NT2/D1 (cell line): ENCODE measurements around the gene FAM216A.

ENCODE experiments used
- SUZ12 ChIP-seq: IDR thresholded peaks from 2 replicates; pipeline ENCODE4 v1.6.1; 2011; ENCODE audit not compliant: insufficient read length, insufficient read depth; ENCODE audit errors: extremely low read depth
- YY1 ChIP-seq: IDR thresholded peaks from 2 replicates; pipeline ENCODE4 v1.6.1; 2011; ENCODE audit not compliant: insufficient read length, insufficient read depth
- ZNF274 ChIP-seq: IDR thresholded peaks from 2 replicates; pipeline ENCODE4 v1.6.1; 2011; ENCODE audit warnings: mild to moderate bottlenecking, low read depth, low read length

DNA sequence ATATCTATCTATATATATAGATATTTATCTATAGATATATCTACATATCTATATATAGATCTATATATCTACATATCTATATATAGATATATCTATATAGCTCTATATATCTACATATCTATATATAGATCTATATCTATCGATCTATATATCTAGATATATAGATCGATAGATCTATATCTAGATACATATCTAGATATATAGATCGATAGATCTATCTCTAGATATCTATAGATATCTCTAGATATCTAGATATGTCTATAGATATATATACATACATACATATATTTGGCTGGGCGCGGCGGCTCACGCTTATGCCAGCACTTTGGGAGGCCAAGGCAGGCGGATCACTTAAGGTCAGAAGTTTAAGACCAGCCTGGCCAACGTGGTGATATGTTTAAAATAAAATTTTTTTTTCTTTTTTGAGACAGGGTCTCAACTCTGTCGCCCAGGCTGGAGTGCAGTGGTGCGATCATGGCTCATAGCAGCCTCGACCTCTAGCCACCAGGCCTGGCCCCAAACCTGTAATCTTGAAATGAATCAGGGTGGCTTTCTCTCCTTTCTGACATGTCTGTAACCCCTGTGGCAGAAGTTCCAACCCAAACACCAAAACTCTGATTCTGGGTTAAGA, 36.6 kb upstream of the FAM216A start:
- TF ChIP-seq YY1: no peak
- no peak for TF ChIP-seq SUZ12
- no peak for TF ChIP-seq ZNF274
